ENCODE results near the gene NDOR1. TPM values are rescaled to one million over a fixed set of nuclear protein-coding genes. Genes with fewer than 3 reads are reported as not detected.

NDOR1 gene
- total RNA-seq, 2 donors from 2014 or later = 17.1 to 22.7 TPM

- H3K9me3 ChIP-seq = no peaks in the 10 kb centered on the region
- intact Hi-C loops (cut with DNase I) = no loop called here
- no peaks in the 10 kb centered on the region for H3K27me3 ChIP-seq
- DNase-seq = peak; percentile 99 to 100 (median 100)
- WGBS, 2 donors = 0 to 1% methylated on average over 5 to 70 of the region's 118 CpGs
- H3K36me3 ChIP-seq (replicated peaks in 1 of 2; ENCODE audit: insufficient read depth in 1 of 2, low read depth in 2 of 2) = no peaks in the 10 kb centered on the region
- TF ChIP-seq CTCF (IDR thresholded peaks at IDR 0.05) (peak in 1 of 7 experiments; percentile 5), POLR2A (IDR thresholded peaks at IDR 0.05) (peak; percentile 75 to 96 (median 77))
- ATAC-seq = peak; percentile 87
- peaks cover 80% of the 10 kb centered on the region for H3K4me1 ChIP-seq
- H3K27ac ChIP-seq = peak within 1 kb of the TSS; percentile 92 to 99 (median 92)
- peak within 1 kb of the TSS; percentile 32 to 40 for H3K4me3 ChIP-seq
Measured at GRCh38 chr9:137200311-137201204, 4.9 kb upstream of the NDOR1 start, which contains the start of gene TPRN. TPRN (minus strand) TSS chr9:137200741; CDS start chr9:137200711, 30 bp downstream.

- Histone ChIP-seq H3K36me3 (replicated peaks in 1 of 2; ENCODE audit: insufficient read depth in 1 of 2, low read depth in 2 of 2) (no peaks in the 10 kb centered on the region), H3K9me3 (no peaks in the 10 kb centered on the region), H3K27me3 (no peaks in the 10 kb centered on the region), H3K4me1 (peaks cover 80% of the 10 kb centered on the region), H3K4me3 (peak overlapping the region in 1 of 2 donors; percentile 18), H3K27ac (peak overlapping the region; percentile 70 to 89 (median 81))
- no peak for TF ChIP-seq POLR2A (IDR thresholded peaks at IDR 0.05)
- TF ChIP-seq CTCF (IDR thresholded peaks at IDR 0.05) = no peak
- no peak for ATAC-seq
- intact Hi-C loops (cut with DNase I) = no loop called here
- 12 to 26% methylated on average over 10 to 23 of the region's 23 CpGs for WGBS, 2 donors
- DNase-seq = no peak
Measured at GRCh38 chr9:137201205-137201868, 4.2 kb upstream of the NDOR1 start.

- Histone ChIP-seq H3K27me3 (no peaks in the 10 kb centered on the region), H3K27ac (no peak overlapping the region)
Measured at GRCh38 chr9:137202966-137203365, 2.5 kb upstream of the NDOR1 start.

GRCh38 chr9:137204731-137205125 lies 772 bp upstream of the NDOR1 start:
- peak overlapping the region; percentile 73 to 90 (median 82) for H3K27ac ChIP-seq
- DNase-seq = no peak
- no peaks in the 10 kb centered on the region for H3K36me3 ChIP-seq (replicated peaks in 1 of 2; ENCODE audit: insufficient read depth in 1 of 2, low read depth in 2 of 2)
- H3K4me3 ChIP-seq = peak overlapping the region; percentile 83 to 97
- H3K4me1 ChIP-seq = peaks cover 53% of the 10 kb centered on the region
- 8 to 23% methylated on average over 9 to 21 of the region's 21 CpGs for WGBS, 2 donors
- no peaks in the 10 kb centered on the region for H3K27me3 ChIP-seq
- intact Hi-C loops (cut with DNase I) = no loop called here
- ATAC-seq = no peak
- TF ChIP-seq POLR2A (IDR thresholded peaks at IDR 0.05) (no peak), CTCF (IDR thresholded peaks at IDR 0.05) (no peak)
- no peaks in the 10 kb centered on the region for H3K9me3 ChIP-seq

More at GRCh38 chr9:137202966-137203365, 2.5 kb upstream of the NDOR1 start:
- Histone ChIP-seq H3K9me3 (no peaks in the 10 kb centered on the region), H3K4me1 (peaks cover 70% of the 10 kb centered on the region), H3K4me3 (no peak overlapping the region), H3K36me3 (replicated peaks in 1 of 2; ENCODE audit: insufficient read depth in 1 of 2, low read depth in 2 of 2) (no peaks in the 10 kb centered on the region)
- 75 to 78% methylated on average over 8 of the region's 8 CpGs for WGBS, 2 donors
- intact Hi-C loops (cut with DNase I) = no loop called here
- no peak for ATAC-seq
- TF ChIP-seq CTCF (IDR thresholded peaks at IDR 0.05) (no peak), POLR2A (IDR thresholded peaks at IDR 0.05) (no peak)
- DNase-seq = no peak
